Measurements from ENCODE around the gene NKIRAS1.

DNA sequence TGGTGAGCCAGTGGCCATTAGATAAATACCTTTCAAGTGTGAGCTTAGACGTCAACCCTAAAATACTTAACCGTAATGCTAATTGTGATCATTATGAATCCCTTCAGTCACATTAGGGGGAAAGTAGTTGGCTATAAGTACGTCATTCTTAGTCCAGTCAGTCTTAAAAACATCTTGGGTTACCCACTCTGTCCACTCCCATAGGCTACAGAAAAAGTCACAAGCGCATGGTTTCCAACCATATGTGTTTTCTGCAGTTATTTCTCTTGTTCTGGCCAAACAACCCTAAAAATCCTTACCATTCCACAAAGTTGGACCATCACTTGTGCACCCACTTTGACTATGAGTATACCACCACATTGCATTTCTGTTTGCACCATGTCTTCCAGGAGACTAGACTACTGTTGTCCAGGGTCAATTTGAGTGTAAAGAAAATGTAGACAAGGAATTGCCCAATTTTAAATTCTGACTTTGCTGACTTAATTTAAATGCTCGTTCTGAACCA lies 3.4 kb upstream of the NKIRAS1 start:
- TF ChIP-seq, protein P1, sequence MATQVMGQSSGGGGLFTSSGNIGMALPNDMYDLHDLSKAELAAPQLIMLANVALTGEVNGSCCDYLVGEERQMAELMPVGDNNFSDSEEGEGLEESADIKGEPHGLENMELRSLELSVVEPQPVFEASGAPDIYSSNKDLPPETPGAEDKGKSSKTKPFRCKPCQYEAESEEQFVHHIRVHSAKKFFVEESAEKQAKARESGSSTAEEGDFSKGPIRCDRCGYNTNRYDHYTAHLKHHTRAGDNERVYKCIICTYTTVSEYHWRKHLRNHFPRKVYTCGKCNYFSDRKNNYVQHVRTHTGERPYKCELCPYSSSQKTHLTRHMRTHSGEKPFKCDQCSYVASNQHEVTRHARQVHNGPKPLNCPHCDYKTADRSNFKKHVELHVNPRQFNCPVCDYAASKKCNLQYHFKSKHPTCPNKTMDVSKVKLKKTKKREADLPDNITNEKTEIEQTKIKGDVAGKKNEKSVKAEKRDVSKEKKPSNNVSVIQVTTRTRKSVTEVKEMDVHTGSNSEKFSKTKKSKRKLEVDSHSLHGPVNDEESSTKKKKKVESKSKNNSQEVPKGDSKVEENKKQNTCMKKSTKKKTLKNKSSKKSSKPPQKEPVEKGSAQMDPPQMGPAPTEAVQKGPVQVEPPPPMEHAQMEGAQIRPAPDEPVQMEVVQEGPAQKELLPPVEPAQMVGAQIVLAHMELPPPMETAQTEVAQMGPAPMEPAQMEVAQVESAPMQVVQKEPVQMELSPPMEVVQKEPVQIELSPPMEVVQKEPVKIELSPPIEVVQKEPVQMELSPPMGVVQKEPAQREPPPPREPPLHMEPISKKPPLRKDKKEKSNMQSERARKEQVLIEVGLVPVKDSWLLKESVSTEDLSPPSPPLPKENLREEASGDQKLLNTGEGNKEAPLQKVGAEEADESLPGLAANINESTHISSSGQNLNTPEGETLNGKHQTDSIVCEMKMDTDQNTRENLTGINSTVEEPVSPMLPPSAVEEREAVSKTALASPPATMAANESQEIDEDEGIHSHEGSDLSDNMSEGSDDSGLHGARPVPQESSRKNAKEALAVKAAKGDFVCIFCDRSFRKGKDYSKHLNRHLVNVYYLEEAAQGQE (IDR thresholded peaks at IDR 0.05; ENCODE audit: insufficient read depth in 1 of 2, low read depth in 2 of 2, low read length in 1 of 2): no peak
- TF ChIP-seq, protein P2, sequence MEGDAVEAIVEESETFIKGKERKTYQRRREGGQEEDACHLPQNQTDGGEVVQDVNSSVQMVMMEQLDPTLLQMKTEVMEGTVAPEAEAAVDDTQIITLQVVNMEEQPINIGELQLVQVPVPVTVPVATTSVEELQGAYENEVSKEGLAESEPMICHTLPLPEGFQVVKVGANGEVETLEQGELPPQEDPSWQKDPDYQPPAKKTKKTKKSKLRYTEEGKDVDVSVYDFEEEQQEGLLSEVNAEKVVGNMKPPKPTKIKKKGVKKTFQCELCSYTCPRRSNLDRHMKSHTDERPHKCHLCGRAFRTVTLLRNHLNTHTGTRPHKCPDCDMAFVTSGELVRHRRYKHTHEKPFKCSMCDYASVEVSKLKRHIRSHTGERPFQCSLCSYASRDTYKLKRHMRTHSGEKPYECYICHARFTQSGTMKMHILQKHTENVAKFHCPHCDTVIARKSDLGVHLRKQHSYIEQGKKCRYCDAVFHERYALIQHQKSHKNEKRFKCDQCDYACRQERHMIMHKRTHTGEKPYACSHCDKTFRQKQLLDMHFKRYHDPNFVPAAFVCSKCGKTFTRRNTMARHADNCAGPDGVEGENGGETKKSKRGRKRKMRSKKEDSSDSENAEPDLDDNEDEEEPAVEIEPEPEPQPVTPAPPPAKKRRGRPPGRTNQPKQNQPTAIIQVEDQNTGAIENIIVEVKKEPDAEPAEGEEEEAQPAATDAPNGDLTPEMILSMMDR (IDR thresholded peaks at IDR 0.05): no peak
- TF ChIP-seq POLR2AphosphoS5 (IDR thresholded peaks at IDR 0.05; ENCODE audit: low read depth, low read length): peak; percentile 60; the same call in 1 of the 2 replicates
- no peak for TF ChIP-seq SIN3A (IDR thresholded peaks at IDR 0.05; ENCODE audit: borderline replicate concordance, insufficient read depth, low read depth, low read length)
- TF ChIP-seq TCF7L2 (IDR thresholded peaks at IDR 0.05; ENCODE audit: low read depth, low read length): no peak
